Right cardiac atrium (tissue), 5 donors: ENCODE measurements around the gene LRRTM4. TPM values are rescaled to one million over a fixed set of nuclear protein-coding genes. Genes with fewer than 3 reads are reported as not detected.

ENCODE experiments used
- ATAC-seq, 2 donors: fragments of 200-7000 bp; cut with Tn5 transposase; one replicate each; pipeline versions ENCODE4 v1.8.0 to v1.9.1; 2020; ENCODE audit warnings: moderate library complexity in 2 of 2, mild to moderate bottlenecking in 1 of 2
- DNase-seq, 3 donors: peaks; one replicate each; pipeline ENCODE4 v3.0.0-alpha.2; 2020
- H3K27ac ChIP-seq: one replicate; pipeline ENCODE4 v1.5.1; 2013; ENCODE audit warnings: mild to moderate bottlenecking, low read length, control low read depth, moderate library complexity
- H3K27me3 ChIP-seq: one replicate; pipeline ENCODE4 v1.6.1; 2013; ENCODE audit not compliant: control insufficient read depth, insufficient read depth
- H3K4me1 ChIP-seq: one replicate; pipeline ENCODE4 v1.6.1; 2013; ENCODE audit warnings: low read length; ENCODE audit not compliant: control insufficient read depth, insufficient read depth
- H3K4me3 ChIP-seq: one replicate; pipeline ENCODE4 v1.5.1; 2013; ENCODE audit warnings: low read length, control low read depth
- H3K9me3 ChIP-seq: one replicate; pipeline ENCODE4 v1.6.1; 2013; ENCODE audit warnings: low read length; ENCODE audit not compliant: control insufficient read depth
- WGBS: extraction: QIAGEN DNeasy Blood & Tissue Kit; methylation state at CpG from one replicate; pipeline ENCODE4 v1.1.7; 2013; 5-methylcytosine and 5-hydroxymethylcytosine counted together
- intact Hi-C, 4 donors: fragments of 100-400 bp; cut with DNase I; formaldehyde crosslinking; loops; one replicate each; pipeline versions ENCODE4 v1.11.0 to v1.14.0; 2022 to 2023
- polyA plus RNA-seq: library from polyadenylated mRNA; stranded (reverse); fragments of 200-250 nt; gene quantifications from one replicate; pipeline ENCODE4 v1.2.3, GENCODE V29; 2013
- total RNA-seq, 4 donors: library from RNA; stranded (reverse); fragmentation: NEBNext Ultra II Directional; extraction: Animal tissue kit (Norgen Biotek cat#: 25700); gene quantifications; one replicate each; pipeline ENCODE4 v1.2.1, GENCODE V29; 2021
- donor health status: healthy with polysubstance abuse.
- donor health status: DM: no; HTN: yes; CAD: no.
- donor health status: DM: no; HTN: no; CAD: no.
- donor health status: DM: no; HTN: yes; CAD: no; lungs with severe emphysema.
- donor health status: DM: yes; HTN: yes; CAD: no.

LRRTM4 gene
- total and polyA plus RNA-seq, 5 donors = 0.09 to 1.0 (median 0.59) TPM

DNA sequence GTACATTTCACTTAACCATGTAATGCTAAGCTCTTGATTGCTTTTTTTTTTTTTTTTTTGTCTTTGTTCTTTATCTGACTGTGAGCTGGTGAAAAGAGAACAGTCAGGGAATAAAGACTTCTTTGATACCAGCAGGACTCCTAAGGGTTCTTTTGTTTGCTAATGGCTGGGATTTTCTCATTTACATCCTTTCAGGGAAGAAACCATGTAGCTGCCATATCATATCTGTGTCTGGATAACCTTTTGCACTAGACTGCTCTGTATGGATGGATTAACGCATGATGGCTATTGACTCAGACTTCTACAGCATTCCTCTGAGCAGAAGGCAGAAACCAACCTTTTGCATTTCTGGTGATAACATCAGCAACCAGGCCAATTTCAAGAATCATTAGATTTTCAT is 504.0 kb downstream of the LRRTM4 start:
- ATAC-seq (no peak), DNase-seq (no peak)
- intact Hi-C loops = no loop called here
- Histone ChIP-seq H3K27me3 (no peaks in the 10 kb centered on the region), H3K4me1 (no peaks in the 10 kb centered on the region), H3K27ac (no peak overlapping the region), H3K9me3 (no peaks in the 10 kb centered on the region), H3K4me3 (no peak overlapping the region)
- WGBS = 48% methylated on average over 1 of the region's 1 CpG

DNA sequence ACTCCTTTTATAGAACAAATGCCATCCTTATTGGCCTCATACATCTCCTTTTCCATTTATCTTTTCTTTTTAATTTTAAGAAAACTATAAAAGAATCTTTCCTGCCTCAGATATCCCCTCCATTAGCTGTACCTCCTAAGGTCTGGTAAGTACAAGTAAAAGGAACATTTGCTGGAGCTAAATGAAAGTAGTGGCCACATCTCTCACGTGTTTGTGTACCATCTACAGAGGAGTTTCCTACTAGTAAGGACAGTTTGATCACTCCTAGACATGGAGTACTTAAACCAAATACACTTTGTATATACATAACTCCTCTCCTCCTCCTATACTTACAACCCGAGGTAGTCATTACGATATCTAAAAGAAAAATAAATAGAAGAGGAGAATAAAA is 504.8 kb downstream of the LRRTM4 start:
- no peak for ATAC-seq
- intact Hi-C loops = no loop called here
- 67% methylated on average over 3 of the region's 3 CpGs for WGBS

DNA sequence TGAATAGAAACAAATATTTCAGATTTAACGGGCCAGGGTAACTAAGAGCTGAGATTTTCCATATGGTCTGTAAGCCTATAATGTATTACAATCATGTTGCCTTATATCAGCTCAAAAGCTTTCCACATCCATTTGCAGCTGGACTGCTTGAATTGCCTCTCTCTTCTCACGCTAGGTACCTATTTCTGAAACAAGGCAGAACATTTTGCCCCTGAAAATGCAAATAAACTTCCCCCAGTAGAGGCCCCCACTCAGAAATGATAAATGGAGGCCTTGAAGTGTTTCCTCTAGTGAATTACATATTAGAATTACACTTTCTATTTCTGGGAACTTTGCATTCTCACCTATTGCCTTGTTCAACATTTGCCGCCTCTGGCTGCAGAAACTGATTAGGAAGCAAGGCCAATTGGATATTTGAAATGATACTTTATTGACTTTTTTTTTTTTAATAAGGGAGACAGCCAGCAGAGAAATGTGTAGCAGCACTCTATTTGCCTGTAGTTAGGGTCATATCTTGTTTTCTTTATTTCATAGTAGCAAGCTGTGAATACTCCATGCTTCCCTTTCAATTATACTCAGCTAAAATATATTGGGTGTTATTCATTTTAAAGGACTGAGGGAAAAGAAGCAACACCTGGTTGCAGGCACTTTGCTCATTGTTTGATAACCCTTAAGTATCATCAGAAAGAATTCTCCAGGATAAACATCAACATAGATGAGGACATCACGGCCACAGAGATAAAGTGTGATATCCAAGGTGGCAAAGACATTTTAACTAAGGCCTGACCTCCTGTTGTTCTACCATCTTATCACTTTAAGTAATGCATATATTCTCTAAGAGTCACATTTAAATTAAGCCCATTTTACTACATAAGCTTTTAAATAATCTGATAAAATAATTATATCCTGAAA is 505.5 kb downstream of the LRRTM4 start:
- intact Hi-C loops = no loop called here
- no peak overlapping the region for H3K27ac ChIP-seq
- H3K27me3 ChIP-seq = no peaks in the 10 kb centered on the region
- ATAC-seq = no peak
- H3K4me3 ChIP-seq = no peak overlapping the region
- DNase-seq = no peak
- WGBS = 66% methylated on average over 4 of the region's 4 CpGs
- H3K9me3 ChIP-seq = no peaks in the 10 kb centered on the region
- no peaks in the 10 kb centered on the region for H3K4me1 ChIP-seq

More for the DNA sequence above, 504.8 kb downstream of the LRRTM4 start:
- H3K4me3 ChIP-seq = no peak overlapping the region
- no peak for DNase-seq
- H3K27ac ChIP-seq = no peak overlapping the region
- H3K4me1 ChIP-seq = no peaks in the 10 kb centered on the region
- no peaks in the 10 kb centered on the region for H3K9me3 ChIP-seq
- H3K27me3 ChIP-seq = no peaks in the 10 kb centered on the region

DNA sequence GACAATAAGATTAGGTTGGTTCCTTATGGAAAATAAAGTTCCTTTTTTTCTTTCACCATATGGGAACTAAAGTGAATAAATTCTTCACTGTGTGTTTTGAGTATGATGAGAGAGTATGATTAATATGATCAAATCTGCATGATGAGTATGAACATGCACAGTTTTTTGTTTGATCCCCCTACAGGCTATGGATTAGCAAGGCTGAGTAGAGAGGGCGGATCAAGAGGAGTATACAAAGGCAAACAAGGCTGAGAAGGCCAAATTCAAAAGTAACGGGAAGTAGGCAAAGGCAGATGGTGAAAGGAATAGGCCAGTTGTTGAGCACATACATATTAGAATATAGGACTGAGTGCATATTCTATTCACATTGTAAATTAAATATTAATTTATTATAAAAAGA is 508.2 kb downstream of the LRRTM4 start:
- no peak overlapping the region for H3K4me3 ChIP-seq
- 84% methylated on average over 2 of the region's 2 CpGs for WGBS
- intact Hi-C loops = no loop called here
- DNase-seq (no peak), ATAC-seq (no peak)
- H3K27ac ChIP-seq = no peak overlapping the region
- H3K9me3 ChIP-seq = no peaks in the 10 kb centered on the region
- no peaks in the 10 kb centered on the region for H3K27me3 ChIP-seq
- H3K4me1 ChIP-seq = no peaks in the 10 kb centered on the region

DNA sequence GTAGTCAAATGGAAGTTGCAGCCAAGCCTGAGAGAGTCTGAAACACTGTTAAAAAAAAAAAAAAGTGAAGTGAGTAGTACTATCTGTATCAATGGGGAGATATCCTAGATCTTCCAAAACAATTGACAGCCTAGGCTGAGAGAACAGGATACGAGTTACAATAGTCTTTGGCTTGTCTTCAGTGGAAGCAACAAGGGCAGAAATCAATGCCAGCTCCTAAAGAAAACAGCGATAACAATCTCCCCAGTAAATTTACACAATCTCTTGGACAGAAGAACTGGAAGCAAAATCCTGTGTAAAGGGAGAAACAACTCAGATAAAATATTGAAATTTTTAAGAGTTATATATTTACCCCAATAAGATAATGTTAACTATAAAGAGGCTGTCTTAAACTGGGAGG is 508.7 kb downstream of the LRRTM4 start:
- DNase-seq (no peak), ATAC-seq (no peak)
- H3K27ac ChIP-seq = no peak overlapping the region
- H3K4me1 ChIP-seq = no peaks in the 10 kb centered on the region
- intact Hi-C loops = no loop called here
- no peak overlapping the region for H3K4me3 ChIP-seq
- H3K27me3 ChIP-seq = no peaks in the 10 kb centered on the region
- WGBS = 59% methylated on average over 2 of the region's 2 CpGs
- no peaks in the 10 kb centered on the region for H3K9me3 ChIP-seq

DNA sequence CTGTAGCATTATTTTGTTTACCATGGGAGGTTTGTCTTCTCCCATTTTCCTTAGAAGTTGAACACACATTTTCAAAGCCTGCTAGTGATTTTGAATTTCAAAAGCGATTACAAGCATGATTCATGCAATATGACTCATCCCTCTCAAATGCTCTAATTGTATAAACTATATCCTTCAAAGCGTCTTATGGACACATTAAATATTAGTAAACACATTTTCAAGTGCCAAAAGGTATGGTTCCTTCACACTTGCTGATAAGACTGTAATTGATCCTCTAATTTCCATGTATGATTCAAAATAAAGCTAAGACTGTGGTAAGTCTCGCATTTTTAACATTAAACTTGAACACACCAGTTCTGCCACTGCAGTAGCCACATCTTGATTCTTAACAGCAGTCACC is 512.9 kb downstream of the LRRTM4 start:
- H3K4me3 ChIP-seq = no peak overlapping the region
- H3K27ac ChIP-seq = no peak overlapping the region
- intact Hi-C loops = no loop called here
- H3K4me1 ChIP-seq = no peaks in the 10 kb centered on the region
- no peak for ATAC-seq
- 60% methylated on average over 3 of the region's 3 CpGs for WGBS
- no peaks in the 10 kb centered on the region for H3K27me3 ChIP-seq
- DNase-seq = no peak
- H3K9me3 ChIP-seq = no peaks in the 10 kb centered on the region

DNA sequence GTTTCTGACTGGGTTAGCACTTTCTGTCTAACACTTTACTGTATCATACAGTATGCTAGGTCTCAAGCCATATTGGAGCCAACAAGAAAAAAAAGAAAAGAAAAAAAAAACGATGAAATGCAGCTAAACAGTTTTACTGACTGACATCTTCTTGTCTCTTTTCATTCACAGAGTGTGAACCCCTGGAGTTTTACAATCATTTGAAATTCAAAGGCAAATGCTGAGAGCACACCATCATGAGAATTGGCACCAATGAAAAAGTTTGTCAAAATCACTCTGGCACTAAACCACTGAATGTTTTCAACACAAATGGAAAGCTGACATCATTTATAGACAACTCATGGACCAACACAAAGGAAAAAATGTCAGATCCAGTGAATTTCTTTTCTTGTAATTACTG is 513.3 kb downstream of the LRRTM4 start:
- H3K4me1 ChIP-seq = no peaks in the 10 kb centered on the region
- WGBS = 4% methylated on average over 1 of the region's 1 CpG
- H3K9me3 ChIP-seq = no peaks in the 10 kb centered on the region
- ATAC-seq (no peak), DNase-seq (no peak)
- H3K27me3 ChIP-seq = no peaks in the 10 kb centered on the region
- intact Hi-C loops = no loop called here
- H3K4me3 ChIP-seq = no peak overlapping the region
- no peak overlapping the region for H3K27ac ChIP-seq

DNA sequence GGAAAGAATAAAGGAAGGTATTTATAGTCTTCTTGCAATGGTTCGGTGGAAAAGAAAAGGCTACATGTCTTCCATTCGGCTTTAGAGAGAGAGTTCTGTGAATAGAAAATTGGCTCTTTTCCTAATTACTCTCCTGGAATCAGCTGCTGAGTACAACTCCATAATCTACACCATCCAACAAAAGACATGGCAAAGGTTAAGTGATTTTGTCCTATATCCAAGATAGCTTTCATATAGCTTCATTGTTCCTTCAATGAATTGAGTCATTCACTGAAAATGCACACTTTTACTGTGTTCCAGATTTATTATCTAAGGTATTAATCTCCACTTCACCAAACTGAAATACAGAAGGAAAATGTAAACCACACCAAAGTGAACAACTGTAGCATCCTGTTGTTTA is 514.5 kb downstream of the LRRTM4 start:
- intact Hi-C loops = no loop called here
- Histone ChIP-seq H3K9me3 (no peaks in the 10 kb centered on the region), H3K27ac (no peak overlapping the region), H3K27me3 (no peaks in the 10 kb centered on the region), H3K4me3 (no peak overlapping the region), H3K4me1 (no peaks in the 10 kb centered on the region)
- no peak for ATAC-seq
- no peak for DNase-seq
- 70% methylated on average over 2 of the region's 2 CpGs for WGBS

DNA sequence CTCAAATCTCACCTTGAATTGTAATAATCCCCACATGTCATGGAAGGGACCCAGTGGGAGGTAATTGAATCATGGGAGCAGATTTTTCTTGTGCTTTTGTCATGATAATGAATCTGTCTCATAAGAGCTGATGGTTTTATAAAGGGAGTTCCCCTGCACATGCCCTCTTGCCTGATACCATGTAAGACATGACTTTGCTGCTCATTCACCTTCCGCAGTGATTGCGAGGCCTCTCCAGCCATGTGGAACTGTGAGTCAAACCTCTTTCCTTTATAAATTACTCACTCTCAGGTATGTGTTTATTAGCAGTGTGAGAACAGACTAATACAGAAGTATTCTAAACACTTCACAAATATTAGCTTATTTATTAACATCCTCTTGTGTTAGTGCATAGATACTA is 516.7 kb downstream of the LRRTM4 start:
- Histone ChIP-seq H3K27ac (no peak overlapping the region), H3K27me3 (no peaks in the 10 kb centered on the region), H3K4me1 (no peaks in the 10 kb centered on the region), H3K4me3 (no peak overlapping the region), H3K9me3 (no peaks in the 10 kb centered on the region)
- intact Hi-C loops = no loop called here
- DNase-seq (no peak), ATAC-seq (no peak)
- WGBS = 97% methylated on average over 2 of the region's 2 CpGs

DNA sequence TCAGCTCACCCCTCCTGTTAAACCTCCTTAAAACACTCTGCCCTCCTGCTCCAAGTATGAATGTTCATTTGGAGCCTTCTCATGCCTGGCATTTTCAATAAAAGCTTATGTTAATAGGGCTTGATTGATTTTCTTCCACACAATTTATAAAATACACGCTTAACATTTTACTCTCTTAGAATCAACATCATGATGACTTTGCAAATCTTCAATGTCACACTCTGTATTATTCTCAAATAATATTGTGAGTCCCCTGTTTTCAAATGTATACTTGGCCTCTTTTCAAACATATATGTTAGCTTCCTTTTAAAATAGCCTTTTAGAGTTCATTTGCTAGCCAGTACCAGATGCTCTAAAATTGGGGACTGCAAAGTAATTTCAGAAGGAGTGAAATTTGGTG is 520.3 kb downstream of the LRRTM4 start:
- Histone ChIP-seq H3K27me3 (no peaks in the 10 kb centered on the region), H3K4me3 (no peak overlapping the region), H3K9me3 (no peaks in the 10 kb centered on the region), H3K27ac (no peak overlapping the region), H3K4me1 (no peaks in the 10 kb centered on the region)
- DNase-seq (no peak), ATAC-seq (no peak)
- WGBS = 95% methylated on average over 1 of the region's 1 CpG
- intact Hi-C loops = no loop called here

DNA sequence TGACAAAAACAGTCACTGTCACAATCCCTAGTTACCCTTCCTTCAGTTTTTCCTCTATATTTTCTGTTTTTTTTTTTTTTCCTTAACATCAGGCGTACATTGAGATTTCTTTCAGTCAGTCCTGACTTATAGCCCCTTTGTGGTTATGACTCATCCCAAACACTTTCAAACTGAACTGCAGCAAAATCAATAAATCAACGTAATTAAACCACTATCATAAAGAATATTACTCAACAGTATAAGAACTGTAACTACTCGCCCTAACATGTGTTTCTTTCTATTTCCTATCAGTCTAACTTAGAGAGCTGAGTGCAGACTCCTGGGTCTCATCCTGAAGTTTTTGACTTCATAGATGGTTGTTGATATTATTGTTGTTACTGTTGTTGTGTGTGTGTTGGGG is 523.5 kb downstream of the LRRTM4 start:
- 69% methylated on average over 3 of the region's 3 CpGs for WGBS
- intact Hi-C loops = no loop called here
- Histone ChIP-seq H3K27ac (no peak overlapping the region), H3K4me3 (no peak overlapping the region), H3K4me1 (no peaks in the 10 kb centered on the region), H3K9me3 (no peaks in the 10 kb centered on the region), H3K27me3 (no peaks in the 10 kb centered on the region)
- ATAC-seq = no peak
- DNase-seq = no peak

DNA sequence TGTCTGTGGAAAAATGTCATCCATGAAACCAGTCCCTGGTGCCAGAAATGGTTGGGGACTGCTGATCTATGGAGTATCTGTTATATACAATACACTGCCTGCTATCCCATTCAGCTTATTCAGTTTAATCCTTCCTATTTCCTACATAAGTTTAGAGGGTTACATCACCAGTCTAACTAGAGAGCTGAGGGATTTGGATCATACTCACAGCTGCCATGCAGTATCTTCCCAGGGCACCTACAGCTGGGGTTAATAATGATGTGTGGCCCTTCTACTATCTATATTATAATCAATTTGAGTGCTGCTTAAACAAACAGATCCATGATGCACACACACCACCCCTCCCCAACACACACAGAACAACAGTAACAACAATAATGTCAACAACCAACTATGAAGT is 524.0 kb downstream of the LRRTM4 start:
- no peaks in the 10 kb centered on the region for H3K9me3 ChIP-seq
- no peaks in the 10 kb centered on the region for H3K4me1 ChIP-seq
- H3K4me3 ChIP-seq = no peak overlapping the region
- no peak overlapping the region for H3K27ac ChIP-seq
- no peak for DNase-seq
- ATAC-seq = no peak
- no peaks in the 10 kb centered on the region for H3K27me3 ChIP-seq
- intact Hi-C loops = no loop called here
